HG03469 (cell line): ENCODE results near the gene PEX14.
"Not testable (repeated sequence)": the region's sequence is repeated elsewhere in the genome, so short reads cannot be mapped to it uniquely, and the experiment has no call there.

Experiments
- ATAC-seq: cut with Tn5 transposase; IDR thresholded peaks from one replicate; pipeline ENCODE4 v1.9.1; 2021; ENCODE audit warnings: mild to moderate bottlenecking, moderate library complexity, moderate number of reproducible peaks; ENCODE audit not compliant: unreplicated experiment

PEX14 gene, protein sequence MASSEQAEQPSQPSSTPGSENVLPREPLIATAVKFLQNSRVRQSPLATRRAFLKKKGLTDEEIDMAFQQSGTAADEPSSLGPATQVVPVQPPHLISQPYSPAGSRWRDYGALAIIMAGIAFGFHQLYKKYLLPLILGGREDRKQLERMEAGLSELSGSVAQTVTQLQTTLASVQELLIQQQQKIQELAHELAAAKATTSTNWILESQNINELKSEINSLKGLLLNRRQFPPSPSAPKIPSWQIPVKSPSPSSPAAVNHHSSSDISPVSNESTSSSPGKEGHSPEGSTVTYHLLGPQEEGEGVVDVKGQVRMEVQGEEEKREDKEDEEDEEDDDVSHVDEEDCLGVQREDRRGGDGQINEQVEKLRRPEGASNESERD

DNA sequence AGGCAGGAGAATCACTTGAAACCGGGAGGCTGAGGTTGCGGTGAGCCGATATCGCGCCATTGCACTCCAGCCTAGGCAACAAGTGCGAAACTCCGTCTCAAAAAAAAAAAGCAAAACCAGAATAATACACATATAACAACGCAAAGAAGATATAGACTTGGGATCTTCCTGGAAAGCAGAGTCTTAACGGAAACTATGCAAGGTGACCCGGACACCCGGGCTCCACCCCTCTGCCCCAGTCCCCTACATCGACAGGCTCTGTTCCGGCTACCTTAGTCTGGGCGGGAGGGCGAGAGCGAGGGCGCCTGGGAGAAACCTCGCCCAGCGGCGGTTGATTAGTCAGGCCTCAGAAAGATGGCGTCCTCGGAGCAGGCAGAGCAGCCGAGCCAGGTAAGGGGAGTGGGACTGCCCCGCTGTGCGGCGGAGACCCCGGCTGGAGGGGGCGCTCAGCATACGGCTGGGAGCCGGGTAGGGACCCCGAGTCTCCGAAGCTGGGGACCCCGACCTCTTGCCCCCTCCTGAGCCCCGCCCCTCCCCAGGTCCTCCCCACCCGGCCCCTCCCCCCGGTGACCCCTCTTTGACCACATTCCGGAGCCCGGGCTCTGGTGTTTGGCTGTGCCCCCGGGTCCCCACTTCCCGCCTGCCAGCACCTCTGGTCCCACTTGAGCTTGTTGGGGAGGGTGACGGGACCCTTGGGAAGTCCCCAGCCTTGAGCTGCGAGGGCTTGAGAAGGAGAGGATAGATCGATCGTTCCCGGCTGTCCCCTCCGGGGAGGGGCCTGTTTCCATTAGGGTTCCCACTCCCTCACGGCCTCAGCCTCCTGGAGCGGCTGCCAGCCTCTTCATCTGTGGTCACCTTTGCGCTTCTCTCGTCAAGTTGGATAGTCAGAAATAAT lies at the start of gene PEX14:
Gene PEX14 (plus strand): TSS at position 338 of the 895 bp plus-strand sequence. CDS start 17 bp downstream, at position 355.
- ATAC-seq, result peak; percentile 47

DNA sequence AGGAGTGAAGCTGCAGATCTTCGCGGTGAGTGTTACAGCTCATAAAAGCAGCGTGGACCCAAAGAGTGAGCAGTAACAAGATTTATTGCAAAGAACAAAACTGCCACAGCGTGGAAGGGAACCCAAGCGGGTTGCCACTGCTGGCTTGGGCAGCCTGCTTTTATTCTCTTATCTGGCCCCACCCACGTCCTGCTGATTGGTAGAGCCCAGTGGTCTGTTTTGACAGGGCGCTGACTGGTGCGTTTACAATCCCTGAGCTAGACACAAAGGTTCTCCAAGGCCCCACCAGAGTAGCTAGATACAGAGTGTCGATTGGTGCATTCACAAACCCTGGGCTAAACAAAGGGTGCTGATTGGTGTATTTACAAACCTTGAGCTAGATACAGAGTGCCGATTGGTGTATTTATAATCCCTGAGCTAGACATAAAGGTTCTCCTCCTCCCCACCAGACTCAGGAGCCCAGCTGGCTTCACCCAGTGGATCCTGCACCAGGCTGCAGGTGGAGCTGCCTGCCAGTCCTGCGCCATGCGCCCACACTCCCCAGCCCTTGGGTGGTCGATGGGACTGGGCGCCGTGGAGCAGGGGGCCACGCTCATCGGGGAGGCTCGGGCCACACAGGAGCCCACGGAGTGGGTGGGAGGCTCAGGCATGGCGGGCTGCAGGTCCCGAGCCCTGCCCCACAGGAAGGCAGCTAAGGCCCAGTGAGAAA lies 48.8 kb upstream of the PEX14 start:
- not testable (repeated sequence) for ATAC-seq

DNA sequence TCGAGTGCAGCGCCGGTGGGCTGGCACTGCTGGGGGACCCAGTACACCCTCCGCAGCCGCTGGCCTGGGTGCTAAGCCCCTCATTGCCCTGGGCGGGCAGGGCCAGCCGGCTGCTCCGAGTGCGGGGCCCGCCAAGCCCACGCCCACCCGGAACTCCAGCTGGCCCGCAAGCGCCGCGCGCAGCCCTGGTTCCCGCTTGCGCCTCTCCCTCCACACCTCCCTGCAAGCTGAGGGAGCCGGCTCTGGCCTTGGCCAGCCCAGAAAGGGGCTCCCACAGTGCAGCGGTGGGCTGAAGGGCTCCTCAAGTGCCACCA lies 48.3 kb upstream of the PEX14 start:
- ATAC-seq, result not testable (repeated sequence)

DNA sequence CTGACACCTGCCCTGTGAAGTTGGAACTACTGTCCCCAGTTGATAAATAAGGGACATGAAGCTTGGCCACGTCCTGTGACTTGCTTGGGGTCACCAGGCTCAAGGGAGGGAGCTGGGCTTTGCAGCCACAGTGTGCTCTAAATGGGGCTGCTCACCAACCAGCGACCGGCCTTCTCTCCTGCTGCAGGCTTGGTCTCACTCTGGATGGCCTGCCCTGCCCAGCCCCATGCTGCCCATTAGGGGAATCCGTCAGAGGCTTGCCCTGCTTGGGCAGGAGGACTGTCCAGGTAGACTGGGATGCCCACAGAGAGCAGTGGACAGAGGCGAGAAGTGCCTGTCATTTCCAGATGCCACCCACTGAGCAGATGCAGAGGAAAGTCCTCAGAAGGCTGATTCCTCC lies 45.8 kb upstream of the PEX14 start:
- ATAC-seq, result no peak

DNA sequence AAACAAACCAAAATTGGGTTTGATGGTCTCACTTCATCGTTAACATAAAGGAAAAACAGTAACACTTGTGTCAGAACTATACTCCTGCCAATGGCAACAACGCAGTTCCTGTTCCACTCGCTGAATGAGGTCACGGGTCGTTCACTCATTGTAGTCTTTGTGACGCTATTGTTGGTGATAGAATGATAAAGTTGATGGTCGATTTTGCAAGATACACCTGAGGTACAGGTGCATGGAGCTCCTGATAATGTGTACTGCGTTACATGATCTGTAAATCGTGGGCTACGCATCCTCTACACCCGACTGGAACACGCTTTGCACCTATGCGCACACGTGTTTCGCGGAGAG lies 44.9 kb upstream of the PEX14 start:
- ATAC-seq, result no peak

DNA sequence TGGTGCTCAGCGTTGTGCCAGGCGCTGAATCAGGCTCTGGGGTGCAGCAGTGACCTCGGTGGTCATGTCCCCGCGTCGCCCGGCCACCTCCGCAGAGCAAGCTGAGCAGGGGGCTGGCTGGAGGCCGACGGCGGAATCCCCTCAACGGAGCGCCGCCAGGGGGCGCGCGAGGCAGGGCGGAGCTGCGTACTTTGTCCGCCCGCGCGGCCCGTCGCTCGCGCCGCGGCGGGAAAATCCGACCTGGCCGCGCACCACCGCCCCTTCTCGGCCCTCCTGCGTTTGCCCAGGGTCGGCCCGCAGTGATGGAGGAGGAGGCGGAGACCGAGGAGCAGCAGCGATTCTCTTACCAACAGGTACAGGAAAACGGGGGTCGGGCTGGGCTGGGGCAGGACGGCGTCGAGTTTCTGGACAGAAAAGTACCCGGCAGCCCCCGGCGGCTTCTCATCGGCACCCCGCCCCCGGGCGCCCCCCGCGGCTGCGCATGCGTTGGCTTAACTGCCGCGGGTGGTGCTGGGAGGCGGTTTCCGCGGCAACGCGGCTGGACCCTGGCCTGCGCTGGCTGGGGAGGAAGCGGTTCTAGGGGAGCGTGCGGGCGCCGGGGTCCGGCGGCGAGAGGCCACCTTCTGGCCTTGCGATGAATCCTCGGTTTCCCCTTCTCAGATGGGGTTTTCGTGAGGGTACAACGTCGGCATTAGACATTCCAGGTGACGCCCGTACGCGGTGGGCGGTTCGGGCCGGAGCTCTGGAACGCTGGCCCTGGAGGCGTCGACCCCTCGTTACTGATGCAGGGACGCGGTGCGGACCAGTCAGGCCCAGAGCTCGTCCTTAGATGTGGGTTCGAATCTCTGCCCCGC lies 44.3 kb upstream of the PEX14 start, which contains the start of gene CENPS:
Gene CENPS (plus strand): TSS at position 218 of the 854 bp plus-strand sequence. CDS start 85 bp downstream, at position 303.
- ATAC-seq, result peak; percentile 46

DNA sequence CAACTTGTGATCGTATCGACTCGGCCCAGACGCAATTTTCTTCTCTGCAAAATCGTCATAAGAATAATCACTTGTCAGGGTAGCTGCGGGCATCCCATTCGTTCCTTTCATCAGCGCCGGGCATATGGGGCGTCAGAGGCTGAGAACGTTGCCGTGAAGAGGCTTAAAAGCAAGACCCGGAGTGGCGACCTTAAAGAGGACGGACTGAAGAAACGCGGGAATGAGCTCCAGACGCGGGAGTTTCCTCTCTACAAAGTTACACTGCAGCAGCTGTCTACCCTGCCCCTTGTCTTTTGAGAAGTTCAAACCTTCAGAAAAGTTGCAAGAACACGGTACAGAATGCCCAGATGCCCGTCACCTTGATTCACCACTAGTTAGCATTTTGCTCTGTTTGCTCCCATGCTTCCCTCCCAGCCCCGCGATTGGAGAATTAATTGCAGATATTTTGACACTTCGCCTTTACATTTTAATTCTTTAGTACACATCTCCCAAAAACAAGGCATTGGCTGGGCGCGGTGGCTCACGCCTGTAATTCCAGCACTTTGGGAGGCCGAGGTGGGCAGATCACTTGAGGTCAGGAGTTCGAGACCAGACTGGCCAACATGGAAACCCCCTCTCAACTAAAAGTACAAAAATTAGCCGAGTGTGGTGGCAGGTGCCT lies 43.5 kb upstream of the PEX14 start:
- ATAC-seq, result no peak

DNA sequence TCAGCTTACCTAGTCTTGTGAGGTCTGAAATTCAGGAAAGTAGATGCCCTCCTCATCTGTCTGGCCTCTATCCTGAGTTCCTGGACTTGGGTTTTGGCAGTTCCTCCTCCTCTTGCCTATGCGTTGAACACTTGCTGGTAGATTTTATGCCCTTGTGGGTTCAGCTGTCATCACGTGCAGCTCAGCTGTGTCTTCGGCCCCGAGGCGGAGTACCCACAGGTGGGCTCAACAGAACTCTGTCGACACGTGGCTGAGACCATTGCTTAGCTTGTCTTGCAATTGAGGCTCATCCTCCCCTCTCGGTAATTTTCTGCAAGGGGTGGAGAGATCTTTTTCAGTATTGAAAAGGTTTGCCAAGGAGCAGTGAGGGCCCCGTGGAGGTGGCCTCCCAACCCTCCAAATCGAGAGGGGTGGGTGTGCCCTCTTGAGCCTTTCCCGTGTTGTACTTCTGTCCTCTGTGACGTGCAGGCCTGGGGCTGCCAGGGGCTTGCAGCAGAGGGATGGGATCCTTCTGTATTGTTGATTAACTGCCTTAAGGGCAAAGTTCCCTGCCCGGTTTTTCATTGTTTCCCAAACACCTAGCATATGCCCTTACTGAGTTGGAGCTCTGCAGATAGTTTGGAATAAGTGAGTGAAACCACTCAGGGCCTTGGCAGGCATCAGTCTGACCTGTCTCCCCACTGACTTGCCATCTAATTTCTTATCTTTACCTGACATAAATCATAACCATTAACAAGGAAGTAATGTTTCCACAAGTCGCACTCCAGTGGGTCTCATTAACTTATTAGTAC lies 41.6 kb upstream of the PEX14 start:
- ATAC-seq, result no peak

DNA sequence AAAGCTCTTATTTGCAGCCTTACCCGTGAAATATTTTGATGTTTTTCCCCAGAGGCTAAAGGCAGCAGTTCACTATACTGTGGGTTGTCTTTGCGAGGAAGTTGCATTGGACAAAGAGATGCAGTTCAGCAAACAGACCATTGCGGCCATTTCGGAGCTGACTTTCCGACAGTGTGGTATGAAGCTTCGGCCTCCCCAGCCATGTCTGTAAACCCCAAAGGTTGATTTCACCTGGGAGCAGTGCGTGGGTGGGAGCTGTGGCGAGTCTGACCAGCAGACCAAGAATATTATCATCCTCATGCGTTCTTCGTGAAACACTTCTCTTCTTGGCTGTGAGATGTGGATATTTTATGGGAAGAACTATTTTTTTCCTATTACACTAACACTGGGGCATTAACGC lies 41.0 kb upstream of the PEX14 start:
- ATAC-seq, result no peak

DNA sequence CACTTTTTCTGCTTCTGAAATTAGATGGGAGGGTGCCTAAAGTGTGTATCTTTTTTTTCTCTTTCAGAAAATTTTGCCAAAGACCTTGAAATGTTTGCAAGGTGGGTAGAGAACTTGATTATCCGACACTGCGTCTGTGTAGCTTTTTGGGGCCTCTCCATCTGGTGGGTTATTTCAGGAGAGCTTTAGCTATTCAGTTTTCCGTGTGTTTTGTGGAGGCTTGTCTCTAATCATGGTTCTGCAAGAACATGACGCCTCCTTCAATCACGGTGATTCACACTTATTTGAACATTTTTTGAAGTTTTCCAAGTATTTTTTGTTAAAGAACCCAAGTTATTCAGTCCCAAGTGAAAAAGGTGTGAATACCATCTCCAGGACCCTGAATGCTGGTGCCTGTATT lies 40.2 kb upstream of the PEX14 start:
- no peak for ATAC-seq

DNA sequence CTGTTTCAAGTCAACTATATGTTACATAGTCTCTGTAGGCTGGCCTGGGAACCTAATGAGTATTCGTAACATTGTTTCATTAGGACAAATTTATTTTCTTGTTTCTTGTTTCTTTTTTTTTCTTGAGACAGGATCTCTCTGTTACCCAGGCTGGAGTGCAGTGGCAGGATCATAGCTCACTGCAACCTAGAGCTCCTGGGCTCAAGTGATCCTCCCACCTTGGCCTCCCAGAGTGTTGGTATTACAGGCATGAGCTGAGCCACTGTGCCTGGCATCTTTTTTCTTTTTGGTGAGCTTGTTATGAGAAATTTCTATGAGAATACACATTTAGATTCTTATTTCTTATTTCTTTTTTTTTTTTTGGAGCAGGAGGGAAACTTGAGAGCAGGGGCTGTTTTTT lies 37.7 kb upstream of the PEX14 start:
- ATAC-seq, result no peak

DNA sequence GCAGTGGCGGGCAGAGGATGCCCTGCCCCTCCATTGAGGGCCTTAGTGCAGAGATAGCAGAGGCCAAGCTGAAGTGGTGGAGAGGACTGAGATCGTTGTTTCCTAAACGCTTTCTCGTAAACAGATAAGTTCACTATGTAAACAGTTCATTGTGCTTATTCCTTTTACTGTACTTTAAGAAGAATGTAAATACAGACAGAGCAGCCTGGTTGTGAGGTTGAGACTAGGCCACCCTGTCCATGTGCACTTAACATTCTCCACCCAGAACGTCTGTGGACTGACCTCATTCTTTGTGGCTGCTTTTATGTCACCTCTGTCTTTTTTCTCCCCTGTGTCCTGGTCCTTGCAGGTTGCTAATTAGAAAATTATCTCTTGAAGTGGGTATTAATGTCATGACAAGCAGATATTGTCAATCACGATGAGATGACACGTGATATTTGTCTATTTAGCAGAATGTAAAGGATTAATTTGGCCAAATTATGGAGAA lies 36.0 kb upstream of the PEX14 start:
- ATAC-seq, result no peak

DNA sequence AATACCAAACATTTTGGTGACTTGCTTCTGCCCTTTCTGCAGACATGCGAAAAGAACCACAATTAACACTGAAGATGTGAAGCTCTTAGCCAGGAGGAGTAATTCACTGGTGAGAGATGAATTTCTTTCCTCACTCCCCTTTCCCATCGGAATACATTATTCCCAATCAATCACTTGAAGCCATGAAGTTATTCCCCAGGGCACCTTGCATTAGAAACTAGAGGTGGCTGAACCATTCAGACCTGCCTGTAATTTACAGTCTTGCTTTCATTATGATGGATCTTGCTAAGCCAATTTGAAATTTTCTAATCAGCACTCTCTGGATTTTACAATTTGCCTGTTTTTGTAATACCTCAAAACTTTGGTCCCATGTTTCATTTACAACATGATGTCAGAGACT lies 34.4 kb upstream of the PEX14 start:
- ATAC-seq, result no peak

DNA sequence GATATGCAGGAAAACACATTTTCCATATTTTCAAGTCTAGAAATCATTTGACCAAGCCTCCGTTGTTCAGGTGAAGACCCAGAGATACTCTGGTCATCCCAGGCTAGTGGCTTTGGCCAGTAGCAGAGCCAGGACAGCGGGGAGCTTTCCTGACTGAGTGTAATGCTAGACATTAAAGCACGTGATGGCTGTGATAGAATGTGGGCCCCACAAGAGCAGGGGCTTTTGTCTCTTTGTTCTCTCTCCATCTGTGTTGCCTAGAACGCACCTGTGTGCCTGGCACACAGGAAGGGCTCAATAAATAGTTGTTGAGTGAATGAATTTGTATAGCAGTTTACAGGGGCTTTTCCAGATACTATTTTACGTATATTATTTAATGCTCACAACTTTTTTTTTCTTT lies 34.0 kb upstream of the PEX14 start:
- ATAC-seq, result no peak

DNA sequence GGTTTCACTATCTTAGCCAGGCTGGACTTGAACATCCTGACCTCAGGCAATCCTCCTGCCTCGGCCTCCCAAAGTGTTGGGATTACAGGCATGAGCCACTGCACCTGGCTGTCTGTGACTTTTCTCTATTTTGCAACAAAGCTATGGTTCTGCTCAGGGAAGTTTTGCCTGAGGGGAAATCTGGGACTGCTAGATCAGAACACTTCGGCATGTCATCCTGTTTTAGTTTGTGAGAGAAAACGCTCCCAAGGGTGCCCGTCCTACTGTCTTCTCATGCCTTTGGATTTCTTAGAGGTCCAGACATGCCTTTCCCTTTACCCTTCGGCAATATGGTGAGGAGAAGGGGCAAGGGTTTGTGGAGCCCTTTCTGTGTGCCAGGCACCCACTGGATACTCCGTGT lies 30.5 kb upstream of the PEX14 start:
- ATAC-seq, result no peak

DNA sequence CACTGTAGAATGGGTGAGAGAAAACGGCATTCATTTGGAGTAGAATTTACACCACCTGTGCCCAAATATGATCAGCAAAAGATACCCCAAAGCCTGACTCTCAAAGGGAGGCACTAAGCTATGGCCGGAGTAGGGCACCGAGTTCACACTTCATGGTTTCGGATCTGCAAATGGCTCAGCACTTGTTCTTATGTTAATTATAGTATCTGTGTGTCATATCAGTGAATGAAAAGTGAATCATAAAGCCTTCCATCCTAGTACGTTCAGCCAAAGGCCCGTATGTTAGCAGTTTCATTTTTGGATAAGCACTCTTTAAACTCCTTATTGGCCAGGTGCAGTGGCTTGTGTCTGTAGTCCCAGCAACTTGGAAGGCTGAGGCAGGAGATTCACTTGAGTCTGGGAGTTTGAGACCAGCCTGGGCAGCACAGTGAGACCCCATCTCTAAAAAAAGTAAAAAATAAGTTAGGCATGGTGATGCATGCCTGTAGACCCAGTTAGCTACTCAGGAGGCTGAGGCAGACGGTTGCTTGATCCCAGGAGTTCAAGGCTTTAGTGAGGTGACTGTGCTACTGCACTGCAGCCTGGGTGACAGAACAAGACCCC lies 29.9 kb upstream of the PEX14 start:
- ATAC-seq, result no peak

DNA sequence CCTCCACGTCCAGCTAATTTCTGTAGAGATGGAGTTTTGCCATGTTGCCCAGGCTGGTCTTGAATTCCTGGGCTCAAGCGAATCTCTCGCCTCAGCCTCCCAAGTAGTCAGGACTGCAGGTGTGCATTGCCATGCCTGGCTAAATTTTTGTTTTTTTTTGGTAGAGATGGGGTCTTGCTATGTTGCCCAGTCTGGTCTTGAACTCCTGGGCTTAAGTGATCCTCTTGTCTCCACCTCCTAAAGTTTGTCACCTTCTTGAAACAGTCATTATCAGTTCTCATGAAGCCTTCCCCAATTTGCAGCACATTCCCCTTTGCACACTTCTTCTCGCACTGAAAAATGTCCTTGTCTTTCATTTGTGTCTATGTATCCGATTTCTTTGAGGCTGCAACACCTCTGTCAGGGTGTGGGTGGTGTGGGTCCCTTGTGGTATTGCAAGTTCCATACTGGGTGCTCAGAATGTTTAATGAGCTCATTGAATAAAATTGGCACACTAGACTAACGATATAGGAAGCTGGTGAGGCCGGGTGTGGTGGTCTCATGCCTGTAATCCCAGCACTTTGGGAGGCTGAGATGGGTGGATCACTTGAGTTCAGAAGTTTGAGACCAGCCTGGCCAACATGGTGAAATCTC lies 27.8 kb upstream of the PEX14 start:
- no peak for ATAC-seq

DNA sequence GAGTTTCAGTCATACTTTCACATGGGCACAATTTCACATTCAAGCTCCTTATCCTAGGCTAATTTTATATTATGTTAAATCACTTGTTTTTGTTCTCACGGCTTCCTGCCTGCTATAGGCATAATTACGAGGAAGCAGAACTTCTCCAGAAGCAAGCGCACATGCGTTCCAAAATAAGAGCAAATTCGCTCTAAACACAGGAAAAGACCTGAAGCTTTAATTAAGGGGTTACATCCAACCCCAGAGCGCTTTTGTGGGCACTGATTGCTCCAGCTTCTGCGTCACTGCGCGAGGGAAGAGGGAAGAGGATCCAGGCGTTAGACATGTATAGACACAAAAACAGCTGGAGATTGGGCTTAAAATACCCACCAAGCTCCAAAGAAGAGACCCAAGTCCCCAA lies 25.0 kb upstream of the PEX14 start, which contains the start of gene CORT:
Gene CORT (plus strand): TSS at position 281 of the 400 bp plus-strand sequence. CDS start 193 bp downstream, outside the sequence.
- no peak for ATAC-seq
